Measurements from ENCODE around the gene DNAH11. TPM values are rescaled to one million over a fixed set of nuclear protein-coding genes. Genes with fewer than 3 reads are reported as not detected.

Gene DNAH11
- total RNA-seq, 1 donor from 2014 or later = 1.7 TPM

DNA sequence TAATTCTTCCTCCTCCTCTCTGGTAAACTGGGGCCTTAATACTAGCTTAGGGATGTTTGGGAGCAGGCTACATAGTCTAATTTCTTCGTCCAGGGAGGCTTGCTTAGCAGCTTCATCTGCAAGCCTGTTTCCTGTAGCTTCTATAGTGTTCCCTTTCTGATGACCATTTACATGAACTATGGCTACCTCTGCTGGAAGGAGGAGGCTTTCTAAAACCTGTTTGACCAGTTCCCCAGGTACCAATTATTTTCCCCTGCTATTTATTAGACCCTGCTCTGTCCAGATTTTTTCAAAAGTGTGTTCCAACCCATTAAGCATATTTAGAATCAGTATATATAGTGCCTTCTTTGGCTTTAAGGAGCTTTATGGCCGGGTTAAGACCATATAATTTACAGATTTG, 38.8 kb upstream of the DNAH11 start:
- Histone ChIP-seq H3K27ac (no peak overlapping the region), H3K9me3 (no peaks in the 10 kb centered on the region), H3K27me3 (no peaks in the 10 kb centered on the region), H3K4me3 (no peak overlapping the region), H3K36me3 (no peaks in the 10 kb centered on the region), H3K4me1 (no peaks in the 10 kb centered on the region)
- DNase-seq (ENCODE audit: extremely low spot score in 2 of 2) = no peak
- TF ChIP-seq, protein P1, sequence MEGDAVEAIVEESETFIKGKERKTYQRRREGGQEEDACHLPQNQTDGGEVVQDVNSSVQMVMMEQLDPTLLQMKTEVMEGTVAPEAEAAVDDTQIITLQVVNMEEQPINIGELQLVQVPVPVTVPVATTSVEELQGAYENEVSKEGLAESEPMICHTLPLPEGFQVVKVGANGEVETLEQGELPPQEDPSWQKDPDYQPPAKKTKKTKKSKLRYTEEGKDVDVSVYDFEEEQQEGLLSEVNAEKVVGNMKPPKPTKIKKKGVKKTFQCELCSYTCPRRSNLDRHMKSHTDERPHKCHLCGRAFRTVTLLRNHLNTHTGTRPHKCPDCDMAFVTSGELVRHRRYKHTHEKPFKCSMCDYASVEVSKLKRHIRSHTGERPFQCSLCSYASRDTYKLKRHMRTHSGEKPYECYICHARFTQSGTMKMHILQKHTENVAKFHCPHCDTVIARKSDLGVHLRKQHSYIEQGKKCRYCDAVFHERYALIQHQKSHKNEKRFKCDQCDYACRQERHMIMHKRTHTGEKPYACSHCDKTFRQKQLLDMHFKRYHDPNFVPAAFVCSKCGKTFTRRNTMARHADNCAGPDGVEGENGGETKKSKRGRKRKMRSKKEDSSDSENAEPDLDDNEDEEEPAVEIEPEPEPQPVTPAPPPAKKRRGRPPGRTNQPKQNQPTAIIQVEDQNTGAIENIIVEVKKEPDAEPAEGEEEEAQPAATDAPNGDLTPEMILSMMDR (IDR thresholded peaks at IDR 0.05) = no peak
- no peak for TF ChIP-seq POLR2AphosphoS5 (IDR thresholded peaks at IDR 0.05; ENCODE audit: insufficient read depth in 1 of 2, low read depth in 1 of 2)
- no peak for TF ChIP-seq POLR2A (IDR thresholded peaks at IDR 0.05)
- intact Hi-C loops (cut with DNase I) = no loop called here

DNA sequence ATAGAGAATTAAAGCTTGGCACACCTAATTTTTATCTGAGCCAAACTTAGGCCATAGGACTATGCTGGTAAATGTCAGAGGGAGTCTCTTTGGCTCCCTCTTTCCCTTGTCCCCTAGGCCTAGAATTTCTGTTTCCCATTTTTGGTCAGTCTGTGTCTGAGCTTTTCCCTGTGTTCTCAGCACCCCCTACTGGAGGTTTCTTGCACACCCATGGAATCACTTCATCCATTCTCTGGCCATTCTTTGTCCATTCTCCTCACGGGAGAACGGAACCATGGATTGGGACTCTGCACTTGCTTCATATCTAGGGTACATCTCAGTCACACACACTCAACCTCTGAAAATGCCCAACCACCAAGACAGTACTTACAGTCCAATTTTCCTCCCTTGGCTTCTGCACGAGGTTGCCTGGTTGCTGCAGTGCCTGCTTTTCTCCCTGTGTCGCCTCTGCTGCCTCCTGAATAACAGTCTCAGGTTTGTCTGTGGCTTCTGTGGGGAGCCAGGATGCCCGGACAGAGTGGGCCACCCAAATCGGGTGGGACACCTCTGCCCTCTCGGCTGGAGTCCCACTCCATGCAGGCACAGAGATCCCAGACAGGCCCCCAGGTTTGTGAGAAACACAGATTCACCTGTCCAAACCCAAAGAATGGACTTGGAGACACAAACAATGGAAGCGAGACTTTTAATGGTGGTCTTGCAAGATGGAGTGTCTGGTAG, 35.1 kb upstream of the DNAH11 start:
- no peak overlapping the region for H3K27ac ChIP-seq
- DNase-seq (ENCODE audit: extremely low spot score in 2 of 2) = no peak
- H3K27me3 ChIP-seq = no peaks in the 10 kb centered on the region
- no peaks in the 10 kb centered on the region for H3K9me3 ChIP-seq
- H3K4me3 ChIP-seq = no peak overlapping the region
- intact Hi-C loops (cut with DNase I) = no loop called here
- H3K36me3 ChIP-seq = no peaks in the 10 kb centered on the region
- TF ChIP-seq POLR2AphosphoS5 (IDR thresholded peaks at IDR 0.05; ENCODE audit: insufficient read depth in 1 of 2, low read depth in 1 of 2) = no peak
- TF ChIP-seq, protein P1 (IDR thresholded peaks at IDR 0.05) = peak in 2 of 3 experiments; percentile 12 to 26
- H3K4me1 ChIP-seq = no peaks in the 10 kb centered on the region

DNA sequence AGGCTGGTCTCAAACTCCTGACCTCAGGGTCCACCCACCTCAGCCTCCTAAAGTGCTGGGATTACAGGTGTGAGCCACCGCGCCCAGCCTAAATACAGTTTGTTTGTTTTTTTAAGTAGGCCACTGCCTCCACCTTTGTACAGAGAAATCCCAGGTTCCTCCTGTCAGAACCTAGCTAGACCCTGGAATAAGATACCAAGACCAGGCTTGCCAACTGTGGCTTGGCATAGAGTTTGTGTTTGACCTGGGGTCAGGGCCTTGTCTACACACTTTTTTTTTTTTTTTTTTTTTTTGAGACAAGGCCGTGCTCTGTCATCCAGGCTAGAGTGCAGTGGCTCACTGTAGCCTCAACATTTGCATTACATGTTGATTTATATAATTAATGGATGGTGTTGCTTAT, 34.3 kb upstream of the DNAH11 start:
- H3K36me3 ChIP-seq = no peaks in the 10 kb centered on the region
- no peak overlapping the region for H3K27ac ChIP-seq
- TF ChIP-seq POLR2A (IDR thresholded peaks at IDR 0.05) = no peak
- TF ChIP-seq POLR2AphosphoS5 (IDR thresholded peaks at IDR 0.05; ENCODE audit: insufficient read depth in 1 of 2, low read depth in 1 of 2) = no peak
- TF ChIP-seq, protein P1 (IDR thresholded peaks at IDR 0.05) = no peak
- DNase-seq (ENCODE audit: extremely low spot score in 2 of 2) = no peak
- no peak overlapping the region for H3K4me3 ChIP-seq
- H3K27me3 ChIP-seq = no peaks in the 10 kb centered on the region
- no peaks in the 10 kb centered on the region for H3K9me3 ChIP-seq
- intact Hi-C loops (cut with DNase I) = no loop called here
- H3K4me1 ChIP-seq = no peaks in the 10 kb centered on the region

DNA sequence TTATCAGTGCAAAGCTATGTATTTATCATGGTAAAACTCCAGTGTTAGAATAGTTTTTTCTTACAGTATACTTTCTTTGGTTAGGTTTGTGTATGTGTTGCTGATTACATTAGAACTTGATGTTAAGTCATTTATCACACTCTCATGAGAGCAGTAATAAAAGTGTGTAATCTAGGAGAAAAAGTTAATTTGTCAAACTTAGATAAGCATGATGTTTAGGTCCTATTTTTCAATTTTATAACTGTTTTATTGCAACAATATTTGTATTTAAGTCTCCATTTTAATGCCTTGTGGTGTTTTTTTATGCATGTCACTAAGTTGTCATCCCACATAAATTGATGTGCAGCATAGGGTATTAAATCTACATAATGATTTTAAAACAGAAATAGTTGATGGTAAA, 28.8 kb upstream of the DNAH11 start:
- no peaks in the 10 kb centered on the region for H3K9me3 ChIP-seq
- TF ChIP-seq, protein P1 (IDR thresholded peaks at IDR 0.05) = no peak
- TF ChIP-seq POLR2AphosphoS5 (IDR thresholded peaks at IDR 0.05; ENCODE audit: insufficient read depth in 1 of 2, low read depth in 1 of 2) = no peak
- no peaks in the 10 kb centered on the region for H3K27me3 ChIP-seq
- no peak for DNase-seq (ENCODE audit: extremely low spot score in 2 of 2)
- H3K36me3 ChIP-seq = no peaks in the 10 kb centered on the region
- H3K4me1 ChIP-seq = no peaks in the 10 kb centered on the region
- intact Hi-C loops (cut with DNase I) = no loop called here
- H3K27ac ChIP-seq = no peak overlapping the region
- no peak overlapping the region for H3K4me3 ChIP-seq

DNA sequence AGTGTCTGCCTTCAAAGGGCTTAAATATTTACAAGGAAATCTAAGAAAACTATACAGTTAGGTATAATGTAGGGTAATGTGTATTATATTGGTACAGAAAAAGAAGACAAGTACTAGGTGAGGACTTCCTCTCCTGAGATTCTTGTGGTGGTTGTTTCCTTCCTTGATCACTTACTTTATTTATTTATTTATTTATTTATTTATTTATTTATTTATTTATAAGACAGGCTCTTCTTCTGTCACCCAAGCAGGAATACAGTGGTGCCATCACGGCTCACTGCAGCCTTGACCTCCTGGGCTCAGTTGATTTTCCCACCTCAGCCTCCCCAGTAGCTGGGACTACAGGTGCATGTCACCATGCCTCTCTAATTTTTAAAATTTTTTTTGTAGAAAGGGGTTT, 18.2 kb upstream of the DNAH11 start:
- DNase-seq (ENCODE audit: extremely low spot score in 2 of 2) = no peak
- intact Hi-C loops (cut with DNase I) = no loop called here
- Histone ChIP-seq H3K4me1 (no peaks in the 10 kb centered on the region), H3K27me3 (no peaks in the 10 kb centered on the region), H3K27ac (no peak overlapping the region), H3K36me3 (no peaks in the 10 kb centered on the region), H3K4me3 (no peak overlapping the region), H3K9me3 (no peaks in the 10 kb centered on the region)
- TF ChIP-seq POLR2A (IDR thresholded peaks at IDR 0.05) (no peak), POLR2AphosphoS5 (IDR thresholded peaks at IDR 0.05; ENCODE audit: insufficient read depth in 1 of 2, low read depth in 1 of 2) (no peak)
- TF ChIP-seq, protein P1 (IDR thresholded peaks at IDR 0.05) = no peak

All from vagina (tissue), 2 donors.